ENCODE measurements around the gene NBAS. TPM values are rescaled to one million over a fixed set of nuclear protein-coding genes. Genes with fewer than 3 reads are reported as not detected.
A peak's percentile ranks its signal among the peaks of the same experiment; 100 is the strongest.

The NBAS gene
- total and polyA plus RNA-seq, 9 of the 15 experiments (the other 6 are each of a cell fraction or from before 2014, with no cell fraction given), result 15.3 to 94.4 (median 69.9) TPM

DNA sequence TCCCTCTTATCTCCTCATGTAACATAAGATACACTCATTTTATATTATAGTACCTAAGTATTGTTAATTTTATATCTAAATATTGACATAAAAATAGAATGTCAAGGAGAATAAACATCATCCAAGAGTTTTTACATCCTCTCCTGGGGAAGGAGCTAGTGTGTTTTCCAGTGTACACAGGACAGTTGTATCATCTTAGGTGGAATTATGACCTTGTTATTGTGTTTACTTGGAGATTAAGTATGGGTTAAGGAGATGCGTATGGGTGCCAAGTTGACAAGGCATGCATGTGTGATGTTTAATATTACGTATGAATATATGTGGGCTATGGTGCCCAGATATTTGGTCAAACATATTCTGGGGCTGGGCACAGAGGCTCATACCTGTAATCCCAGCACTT is 19.3 kb upstream of the NBAS start:
- Histone ChIP-seq H3K27me3 (ENCODE audit: control insufficient read depth in 2 of 2, insufficient read depth in 2 of 2, low read length in 2 of 2) (no peaks in the 10 kb centered on the region), H4K20me1 (replicated peaks; ENCODE audit: control insufficient read depth, insufficient read depth, low read length) (no peaks in the 10 kb centered on the region), H2AFZ (ENCODE audit: low read depth, low read length) (no peak overlapping the region), H3K4me3 (no peak overlapping the region), H3K27ac (ENCODE audit: extremely low read depth, low read depth, low read length) (no peak overlapping the region), H3K4me2 (ENCODE audit: insufficient read depth, low read length) (no peak overlapping the region), H3K4me1 (replicated peaks in 1 of 2; ENCODE audit: control insufficient read depth in 2 of 2, insufficient read depth in 2 of 2, low read length in 2 of 2) (peaks cover 0 to 4% of the 10 kb centered on the region in 2 experiments; a peak in 3 of 5 replicates), H3K9me3 (replicated peaks; ENCODE audit: control insufficient read depth, insufficient read depth, low read depth, low read length) (no peaks in the 10 kb centered on the region), H3K36me3 (ENCODE audit: control insufficient read depth, insufficient read depth, low read length) (no peaks in the 10 kb centered on the region), H3K79me2 (ENCODE audit: control insufficient read depth, insufficient read depth, low read length) (no peaks in the 10 kb centered on the region), H3K9ac (ENCODE audit: insufficient read depth in 1 of 2, low read depth in 2 of 2, low read length in 2 of 2) (no peak overlapping the region), H3K9me1 (ENCODE audit: control insufficient read depth, insufficient read depth, low read length) (no peaks in the 10 kb centered on the region)
- FAIRE-seq, result no peak
- in situ Hi-C loops (cut with MboI), result loop anchor here (25.0 kb wide), 1 partner anchor 668 kb away; no protein-coding TSS in a partner anchor
- no peak for TF ChIP-seq ERF (CRISPR knock-in tag; IDR thresholded peaks at IDR 0.05)
- TF ChIP-seq GTF2E2 (tag; IDR thresholded peaks at IDR 0.05), result no peak
- ChIA-PET POLR2A (interaction anchor here (0.6 kb wide), 1 partner anchor 177 kb away, joined by 3 read pairs; no protein-coding TSS in a partner anchor), CTCF (ENCODE audit: low intra/inter-chr PET ratio) (no interaction called here)
- no peak for DNase-seq (ENCODE audit: extremely low read depth in 1 of 4, low spot score in 3 of 4)
- ATAC-seq, result no peak
- 92% methylated on average over 2 of the region's 2 CpGs for WGBS (ENCODE audit: insufficient coverage, low coverage, missing lambda C conversion rate)
- no TSS peak for BruUV-seq (replicated peaks)
- intact Hi-C loops (cut with micrococcal nuclease), result loop anchor here (10.0 kb wide), 1 partner anchor 416 kb away; no protein-coding TSS in a partner anchor

DNA sequence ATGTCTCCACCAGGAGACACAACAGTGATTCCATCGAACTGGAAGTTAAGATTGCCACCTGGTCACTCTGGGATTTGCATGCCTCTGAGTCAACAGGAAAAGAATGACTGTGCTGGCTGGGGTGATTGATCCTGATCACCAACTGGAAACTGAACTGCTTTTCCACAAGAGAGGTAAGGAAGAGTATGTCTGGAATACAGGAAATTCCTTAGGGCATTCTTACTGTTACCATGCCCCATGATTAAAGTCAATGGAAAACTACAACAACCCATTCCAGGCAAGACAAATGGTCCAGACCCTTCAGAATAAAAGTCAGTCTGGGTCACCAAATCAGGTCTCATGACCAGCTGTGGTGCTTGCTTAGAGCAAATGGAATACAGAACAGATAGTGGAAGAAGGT is 18.5 kb upstream of the NBAS start:
- Histone ChIP-seq H3K9me1 (ENCODE audit: control insufficient read depth, insufficient read depth, low read length) (no peaks in the 10 kb centered on the region), H3K27ac (ENCODE audit: extremely low read depth, low read depth, low read length) (no peak overlapping the region), H4K20me1 (replicated peaks; ENCODE audit: control insufficient read depth, insufficient read depth, low read length) (no peaks in the 10 kb centered on the region), H3K27me3 (ENCODE audit: control insufficient read depth in 2 of 2, insufficient read depth in 2 of 2, low read length in 2 of 2) (no peaks in the 10 kb centered on the region), H3K36me3 (ENCODE audit: control insufficient read depth, insufficient read depth, low read length) (no peaks in the 10 kb centered on the region), H3K9ac (ENCODE audit: insufficient read depth in 1 of 2, low read depth in 2 of 2, low read length in 2 of 2) (no peak overlapping the region), H2AFZ (ENCODE audit: low read depth, low read length) (no peak overlapping the region), H3K79me2 (ENCODE audit: control insufficient read depth, insufficient read depth, low read length) (no peaks in the 10 kb centered on the region), H3K4me1 (replicated peaks in 1 of 2; ENCODE audit: control insufficient read depth in 2 of 2, insufficient read depth in 2 of 2, low read length in 2 of 2) (peaks cover 0 to 4% of the 10 kb centered on the region in 2 experiments; a peak in 3 of 5 replicates), H3K4me2 (ENCODE audit: insufficient read depth, low read length) (no peak overlapping the region), H3K9me3 (replicated peaks; ENCODE audit: control insufficient read depth, insufficient read depth, low read depth, low read length) (no peaks in the 10 kb centered on the region), H3K4me3 (no peak overlapping the region)
- peak; percentile 86 for TF ChIP-seq MYNN (IDR thresholded peaks at IDR 0.05)
- no peak; the same call in 1 of the 2 replicates for TF ChIP-seq MYNN (CRISPR knock-in tag; IDR thresholded peaks at IDR 0.05)
- TF ChIP-seq KDM1A (IDR thresholded peaks at IDR 0.05), result 0 out of 4 replicates have a peak, but pooled peaks of 1 of the 2 experiments have one; percentile 17
- peak; percentile 39; the same call in 1 of the 2 replicates for TF ChIP-seq FOSL1 (tag; conservative IDR thresholded peaks at IDR 0.05)
- no peak for TF ChIP-seq SREBF1 (IDR thresholded peaks at IDR 0.05; ENCODE audit: borderline replicate concordance, low read depth, low read length)
- DNase-seq (ENCODE audit: extremely low read depth in 1 of 4, low spot score in 3 of 4), result no peak
- intact Hi-C loops (cut with micrococcal nuclease) (loop anchor here (10.0 kb wide), 1 partner anchor 415 kb away; no protein-coding TSS in a partner anchor), in situ Hi-C loops (cut with MboI) (loop anchor here (25.0 kb wide), 1 partner anchor 667 kb away; no protein-coding TSS in a partner anchor)
- ATAC-seq, result no peak
- FAIRE-seq, result no peak
- 8% methylated on average over 1 of the region's 1 CpG for WGBS (ENCODE audit: insufficient coverage, low coverage, missing lambda C conversion rate)
- POLR2A ChIA-PET, result no interaction called here
- CTCF ChIA-PET (ENCODE audit: low intra/inter-chr PET ratio), result no interaction called here
- BruUV-seq (replicated peaks), result no TSS peak

Measured in K562 (cell line).